DMS53 (cell line): ENCODE data around the gene DOCK7.

Experiments
- DNase-seq: peaks from one replicate; lab custom pipeline; 2025; lab: John Stamatoyannopoulos, UW

DOCK7 gene

DNA sequence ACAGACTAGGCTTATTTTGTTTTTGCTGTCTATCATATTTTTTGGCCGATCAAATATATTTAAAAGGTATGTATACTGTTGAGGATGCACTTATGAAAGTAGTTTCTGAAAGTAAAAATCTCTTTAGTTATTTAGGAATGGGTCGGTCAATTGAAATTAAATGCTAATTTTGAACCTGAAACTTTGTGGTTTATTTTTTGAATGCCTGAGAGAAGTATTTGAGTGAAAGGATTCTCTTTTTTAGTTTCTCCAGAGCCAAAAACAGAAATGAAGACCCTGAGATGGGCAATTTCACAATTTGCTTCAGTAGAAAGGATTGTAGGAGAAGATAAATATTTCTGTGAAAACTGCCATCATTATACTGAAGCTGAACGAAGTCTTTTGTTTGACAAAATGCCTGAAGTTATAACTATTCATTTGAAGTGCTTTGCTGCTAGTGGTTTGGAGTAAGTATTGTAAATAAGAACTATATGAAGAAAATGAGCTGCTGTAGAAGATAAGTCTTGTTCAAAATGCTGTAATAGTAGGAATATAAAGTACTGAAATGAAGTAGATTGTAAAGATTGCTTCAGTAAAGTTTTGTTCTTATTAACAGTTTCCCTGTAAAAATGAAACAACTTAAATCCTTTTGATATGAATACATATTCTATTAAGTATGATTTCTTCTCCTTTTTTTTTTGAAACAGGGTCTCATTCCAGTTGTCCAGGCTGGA lies 239.8 kb downstream of the DOCK7 start:
- DNase-seq: no peak

DNA sequence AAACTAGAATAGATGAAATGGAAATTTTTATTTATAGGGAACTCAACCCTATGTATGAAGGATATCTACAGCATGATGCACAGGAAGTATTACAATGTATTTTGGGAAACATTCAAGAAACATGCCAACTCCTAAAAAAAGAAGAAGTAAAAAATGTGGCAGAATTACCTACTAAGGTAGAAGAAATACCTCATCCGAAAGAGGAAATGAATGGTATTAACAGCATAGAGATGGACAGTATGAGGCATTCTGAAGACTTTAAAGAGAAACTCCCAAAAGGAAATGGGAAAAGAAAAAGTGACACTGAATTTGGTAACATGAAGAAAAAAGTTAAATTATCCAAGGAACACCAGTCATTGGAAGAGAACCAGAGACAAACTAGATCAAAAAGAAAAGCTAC lies 243.5 kb downstream of the DOCK7 start:
- DNase-seq: no peak

DNA sequence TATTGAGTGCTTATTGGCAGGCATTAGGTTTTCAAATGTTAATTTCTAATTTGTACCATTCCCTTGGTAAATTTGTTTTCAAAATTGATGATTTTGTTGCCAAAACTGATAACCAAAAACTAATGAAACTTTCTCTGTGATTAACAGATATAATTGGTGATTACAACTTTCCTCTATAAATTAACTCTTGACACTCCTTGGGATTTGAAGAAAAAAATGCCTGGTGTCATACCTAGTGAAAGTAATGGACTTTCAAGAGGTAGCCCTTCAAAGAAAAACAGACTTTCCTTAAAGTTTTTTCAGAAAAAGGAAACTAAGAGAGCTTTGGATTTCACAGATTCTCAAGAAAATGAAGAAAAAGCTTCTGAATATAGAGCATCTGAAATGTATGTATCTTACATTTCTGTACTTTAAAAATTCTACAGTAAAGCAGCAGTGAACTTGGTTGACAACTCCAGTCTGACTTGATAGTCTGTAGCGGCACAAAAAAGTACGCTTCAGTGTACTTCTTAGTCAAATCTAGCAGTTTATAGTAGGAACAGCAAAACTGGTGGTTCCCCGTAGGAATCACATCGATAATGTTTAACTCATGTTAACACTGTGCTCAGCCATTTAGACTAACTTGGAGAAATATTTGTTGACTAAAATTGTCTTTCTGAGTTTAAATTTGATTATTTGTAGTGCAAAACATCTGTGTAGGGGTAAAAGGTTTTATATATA lies 248.4 kb downstream of the DOCK7 start:
- DNase-seq: no peak

DNA sequence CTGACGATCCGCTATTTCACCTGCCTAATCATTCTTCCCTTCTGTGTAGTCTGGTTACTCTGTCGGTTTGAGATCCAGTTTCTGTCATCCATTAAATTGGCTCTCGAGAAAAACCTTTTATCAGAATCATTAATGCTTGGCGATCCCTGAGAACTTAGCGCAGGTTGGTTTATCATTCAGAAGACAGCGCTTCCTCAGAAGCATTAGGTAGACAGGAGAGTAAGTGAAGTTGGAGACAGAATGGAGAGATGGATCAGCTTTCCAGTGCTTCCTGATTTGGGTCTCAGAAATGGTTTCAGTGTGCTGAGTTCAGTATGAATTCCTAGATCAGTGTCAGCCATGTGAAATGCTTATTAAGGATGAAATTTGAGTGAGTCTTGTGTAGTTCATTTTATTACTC lies 250.0 kb downstream of the DOCK7 start:
- peak; percentile 44 for DNase-seq

DNA sequence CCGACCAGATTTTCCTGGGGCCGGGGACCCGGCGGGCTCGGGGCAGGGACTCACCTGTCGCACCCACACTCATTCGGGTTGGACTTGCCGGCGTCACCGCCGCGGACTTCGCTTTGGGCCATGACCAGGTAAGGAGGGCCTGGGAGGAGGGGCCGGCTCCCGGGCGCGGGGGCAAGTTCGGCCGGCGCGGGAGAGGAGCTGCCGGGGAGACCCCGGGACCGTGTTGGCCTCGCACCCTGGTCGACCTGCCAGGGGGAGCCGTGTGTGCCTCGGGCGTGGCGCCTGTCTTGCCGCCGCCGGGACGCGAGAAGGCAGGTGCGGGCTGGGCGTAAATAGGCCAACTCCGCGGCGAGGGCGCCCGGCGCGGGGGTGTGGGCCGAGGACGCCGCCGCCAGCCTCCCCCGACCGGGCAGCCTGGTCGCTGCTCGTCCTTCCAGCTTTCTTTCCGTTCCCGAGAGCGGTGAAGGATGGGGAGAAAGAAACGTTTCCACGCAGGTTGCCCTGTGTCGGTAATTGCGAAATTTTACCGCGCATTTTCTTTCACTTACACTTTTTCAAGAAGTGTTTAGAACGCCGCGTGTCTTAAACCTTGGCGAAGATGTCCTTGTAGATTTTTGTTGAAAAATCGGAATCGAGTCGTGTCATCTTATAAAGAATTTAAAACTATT lies 250.8 kb downstream of the DOCK7 start:
- DNase-seq: peak; percentile 83

DNA sequence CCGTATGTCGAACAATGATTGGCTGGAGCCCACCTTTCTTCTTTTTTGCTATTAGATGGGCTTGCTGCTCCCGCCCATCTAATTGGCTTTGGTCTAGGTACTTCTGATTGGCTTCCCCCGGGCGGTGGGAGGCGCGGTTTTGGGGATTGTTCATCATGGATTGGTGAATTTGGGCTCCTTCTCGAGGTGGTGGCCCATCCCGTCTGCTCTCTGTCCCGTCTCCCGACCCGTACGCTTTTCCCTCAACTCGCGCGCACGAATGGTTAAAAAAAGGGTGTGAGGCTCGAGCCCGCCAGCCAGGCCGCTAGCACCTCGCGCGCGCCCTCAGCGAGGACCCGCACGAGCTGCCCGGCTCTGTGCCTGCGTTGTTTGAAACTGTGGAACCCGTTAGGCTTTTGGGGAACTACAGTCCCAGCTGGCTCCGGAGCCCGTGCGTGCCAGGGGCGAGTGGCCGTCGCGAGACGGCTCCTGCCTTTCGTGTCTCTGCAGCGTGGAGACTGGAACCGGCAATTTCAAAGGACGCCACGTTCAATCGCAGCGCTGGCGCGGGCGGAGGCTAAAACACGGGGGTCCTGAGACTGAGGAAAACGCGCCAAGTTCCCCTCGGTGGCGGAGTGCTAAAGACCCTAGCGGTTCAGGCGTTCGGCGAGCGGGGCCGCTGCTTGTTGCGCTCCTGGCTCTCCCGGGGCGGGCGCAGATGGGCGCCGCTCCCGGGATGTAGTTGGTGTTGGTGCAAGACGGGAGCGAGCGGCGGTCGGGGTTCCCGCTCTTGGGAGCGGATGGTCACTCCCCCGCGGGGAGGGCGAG lies 251.5 kb downstream of the DOCK7 start, which contains the start of gene USP1:
Gene USP1, plus strand, starts transcription at position 584 of the 807 bp plus-strand sequence. CDS start 2,819 bp downstream, outside the sequence.
- peak; percentile 100 for DNase-seq

DNA sequence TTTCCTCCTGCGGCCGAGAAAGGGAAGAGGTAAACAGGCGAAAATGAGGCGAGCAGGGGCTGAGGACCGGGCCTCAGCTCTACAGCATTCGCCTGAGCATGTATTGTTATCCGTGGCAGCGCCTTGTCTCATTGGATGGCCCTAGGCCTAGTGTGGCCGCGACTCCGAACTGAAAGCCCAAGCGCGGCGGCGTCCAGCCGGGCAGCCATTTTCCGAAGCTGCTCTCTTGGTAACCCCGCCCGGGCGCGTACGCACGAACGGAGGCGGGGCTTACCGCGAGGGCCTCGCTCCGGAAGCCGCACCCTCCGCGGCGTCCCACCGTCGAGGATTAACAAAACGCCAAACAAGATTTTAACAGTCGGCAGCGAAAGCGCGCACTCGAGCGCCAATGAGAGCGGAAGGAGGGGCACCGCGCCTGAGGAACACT lies 252.1 kb downstream of the DOCK7 start:
- DNase-seq: no peak

DNA sequence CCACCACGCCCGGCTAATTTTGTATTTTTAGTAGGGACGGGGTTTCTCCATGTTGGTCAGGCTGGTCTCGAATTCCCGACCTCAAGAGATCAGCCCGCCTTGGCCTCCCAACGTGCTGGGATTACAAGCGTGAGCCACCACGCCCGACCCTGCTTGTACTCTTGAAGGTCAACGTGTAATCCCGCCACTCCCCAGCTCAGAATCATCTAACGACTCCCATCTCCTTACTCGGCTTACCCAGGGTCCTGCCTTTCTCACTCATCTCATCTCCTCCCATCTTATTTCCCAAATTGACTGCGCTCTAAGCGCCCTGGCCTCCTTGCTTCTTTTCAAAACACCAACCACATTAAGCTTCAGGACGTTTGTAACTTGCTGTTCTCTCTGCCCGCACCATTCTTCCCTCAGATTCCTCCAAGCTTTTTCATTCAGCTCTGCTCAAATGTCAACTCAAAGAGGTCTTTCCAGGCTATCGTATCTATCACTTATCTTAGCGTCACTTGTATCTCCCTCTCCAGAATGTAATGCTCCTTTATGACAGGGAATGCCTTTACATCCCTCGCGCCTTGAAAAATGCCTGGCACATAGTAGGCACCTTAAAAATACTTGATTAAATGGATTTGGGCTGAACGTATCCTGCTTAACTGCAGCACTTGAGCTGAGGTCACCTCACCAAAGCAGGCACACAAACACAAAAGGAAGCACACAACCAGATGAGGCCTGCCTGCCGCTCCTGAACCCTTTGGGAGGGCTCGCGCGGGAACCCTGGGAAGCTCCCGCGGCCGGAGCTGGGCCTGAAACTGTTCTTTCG lies 252.8 kb downstream of the DOCK7 start:
- DNase-seq: peak; percentile 96

DNA sequence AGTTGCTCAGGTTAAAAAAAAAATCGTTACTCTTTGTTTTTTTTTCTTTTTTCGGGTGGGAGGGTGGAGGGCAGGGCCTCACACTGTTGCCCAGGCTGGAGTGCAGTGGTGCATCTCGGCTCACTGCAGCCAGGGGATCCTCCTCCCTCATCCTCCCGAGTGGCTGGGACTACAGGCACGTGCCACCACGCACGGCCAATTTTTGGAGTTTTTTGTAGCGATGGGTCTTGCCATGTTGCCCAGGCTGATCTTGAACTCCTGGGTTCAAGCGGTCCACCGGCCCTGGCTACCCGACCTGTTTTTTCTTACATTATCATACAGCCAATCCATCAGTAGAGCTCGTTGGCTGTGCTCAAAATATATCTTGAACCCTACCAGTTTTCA lies 253.6 kb downstream of the DOCK7 start:
- DNase-seq: no peak

DNA sequence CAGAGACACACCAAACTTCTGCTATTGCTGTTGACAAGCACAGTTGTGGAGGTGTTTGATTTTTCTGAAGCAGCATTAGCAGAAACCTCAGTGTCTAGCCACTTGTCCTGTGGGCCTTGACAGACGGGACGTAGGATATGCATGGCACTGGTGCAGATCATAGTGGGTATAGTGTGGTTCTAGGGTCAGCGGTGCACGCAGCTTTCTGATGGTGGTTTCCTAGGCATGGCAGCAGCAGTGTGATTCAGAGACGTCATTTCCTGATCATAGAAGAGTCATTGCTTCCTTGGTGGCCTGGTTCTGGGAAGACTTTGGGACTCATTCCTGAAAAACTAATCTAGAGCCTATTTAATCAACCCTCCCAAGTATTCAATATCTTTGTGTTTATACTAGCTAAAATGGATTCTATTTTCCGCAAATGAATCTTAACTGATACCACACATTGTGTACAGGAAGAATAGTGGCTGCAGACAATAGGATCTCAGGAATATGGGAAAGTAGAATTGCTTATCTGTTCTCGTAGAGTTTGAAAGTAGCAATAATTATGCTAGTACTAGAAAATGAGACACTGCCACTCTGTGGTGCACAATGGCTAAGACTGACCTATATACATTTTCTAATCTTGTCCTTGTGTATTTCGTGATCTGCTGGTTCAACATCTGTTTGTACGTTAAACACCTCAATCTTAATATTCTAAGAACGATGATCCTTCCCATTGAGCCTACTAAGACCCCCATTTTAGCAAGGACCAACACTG lies 254.1 kb downstream of the DOCK7 start:
- DNase-seq: peak; percentile 27

DNA sequence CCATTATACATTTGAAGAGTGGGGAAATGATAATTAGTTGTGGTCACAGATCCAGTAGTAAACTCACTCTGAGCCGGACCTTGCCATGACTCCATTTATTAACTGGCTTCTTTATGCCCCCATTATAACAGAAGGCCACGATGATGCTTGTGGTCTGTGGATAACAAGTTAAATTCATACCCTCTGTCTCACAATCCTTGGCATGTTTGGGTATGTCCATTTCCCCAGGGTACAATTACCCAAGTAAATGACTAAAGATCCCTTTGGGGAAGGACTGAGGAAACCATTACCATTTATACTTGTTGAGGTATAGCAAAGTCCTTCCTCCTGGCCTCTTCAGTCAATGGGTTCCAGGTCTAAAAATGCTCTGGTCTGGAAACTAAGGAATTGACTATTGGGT lies 258.6 kb downstream of the DOCK7 start:
- no peak for DNase-seq

DNA sequence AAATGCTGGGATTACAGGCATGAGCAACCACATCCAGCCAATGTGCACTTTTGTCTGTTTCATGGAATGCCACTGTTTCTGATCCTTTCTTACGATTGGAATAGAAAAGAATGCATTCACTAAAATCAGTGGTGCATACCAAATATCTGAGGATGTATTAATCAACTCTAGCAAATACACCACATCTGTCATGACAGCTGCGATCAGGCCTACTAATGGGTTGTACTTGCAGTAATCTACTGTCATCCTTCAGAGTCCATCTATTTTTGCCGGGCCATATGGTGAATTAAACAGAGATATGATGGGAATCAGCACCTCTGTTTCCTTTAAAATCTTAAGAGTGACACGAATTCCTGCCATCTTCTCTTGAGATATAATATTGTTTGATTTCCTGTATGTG lies 259.8 kb downstream of the DOCK7 start:
- DNase-seq: no peak

DNA sequence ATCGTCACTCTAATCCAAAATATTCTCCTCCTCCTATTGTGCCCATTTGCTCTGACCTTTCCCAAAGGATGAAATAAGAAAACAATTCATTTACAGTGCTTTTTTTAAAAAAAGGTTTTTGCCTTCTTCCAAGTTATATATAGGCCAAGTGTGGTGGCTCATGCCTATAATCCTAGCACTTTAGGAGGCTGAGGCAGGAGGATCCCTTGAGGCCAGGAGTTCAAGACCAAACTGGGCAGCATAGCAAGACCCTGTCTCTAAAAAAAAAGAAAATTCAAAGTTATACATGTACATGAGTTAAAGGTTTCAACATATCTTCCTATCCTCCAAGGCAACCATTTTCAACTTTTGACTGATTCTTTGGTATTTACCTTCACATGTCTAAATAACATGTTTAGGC lies 261.4 kb downstream of the DOCK7 start:
- DNase-seq: no peak

DNA sequence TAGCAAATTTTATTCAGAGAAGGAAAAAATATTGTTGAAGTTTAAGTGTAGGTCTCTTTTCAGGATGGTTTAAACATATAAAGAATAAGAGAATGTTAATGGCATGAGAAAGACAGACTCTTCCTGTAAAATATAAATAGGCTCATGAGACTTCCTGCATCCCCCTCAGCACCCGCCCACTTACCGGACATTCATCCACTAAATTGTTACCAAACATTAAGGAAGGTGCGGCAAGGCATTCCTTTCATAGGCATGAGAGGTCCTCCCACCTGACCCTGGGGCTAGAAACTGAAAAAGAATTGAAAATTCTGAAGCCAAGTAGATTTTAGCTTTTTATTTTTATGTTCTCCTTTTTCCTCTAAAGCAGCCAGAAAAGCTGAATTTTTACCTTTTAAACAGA lies 261.9 kb downstream of the DOCK7 start:
- no peak for DNase-seq

DNA sequence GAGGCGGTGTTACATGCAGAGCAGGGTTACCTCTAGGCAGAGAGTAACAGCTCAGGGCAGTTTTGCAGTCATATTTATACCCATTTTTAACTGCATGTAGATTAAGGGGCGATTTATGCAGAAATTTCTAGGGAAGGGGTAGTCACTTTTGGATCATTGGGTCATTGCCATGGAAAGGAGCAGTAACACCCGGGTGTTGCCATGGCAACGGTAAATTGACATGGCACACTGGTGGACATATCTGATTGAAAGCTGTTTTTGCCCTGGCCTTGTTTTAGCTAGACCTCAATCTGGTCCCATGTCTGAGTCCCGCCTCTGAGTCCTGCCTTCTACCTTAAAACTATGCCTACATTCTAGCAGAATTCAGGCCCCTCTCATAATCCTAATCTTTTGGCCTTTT lies 263.1 kb downstream of the DOCK7 start:
- peak; percentile 47 for DNase-seq

DNA sequence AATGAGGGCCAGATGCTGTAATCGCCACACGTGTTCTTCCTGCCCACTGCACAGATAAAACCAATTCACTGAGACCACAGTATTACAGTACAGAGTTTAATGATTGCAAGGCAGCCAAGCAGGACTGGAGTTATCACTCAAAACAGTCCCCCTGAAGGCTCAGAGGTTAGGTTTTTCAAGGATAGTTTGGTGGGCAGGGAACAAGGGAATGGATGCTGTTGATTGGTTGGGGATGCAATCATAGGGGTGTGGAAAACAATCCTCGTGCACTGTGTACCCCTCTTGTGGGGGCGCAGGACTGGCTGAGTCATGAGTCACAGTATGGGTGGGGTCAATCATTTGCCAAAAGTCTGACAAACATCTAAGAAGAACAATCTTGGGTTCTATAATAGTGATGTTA lies 263.8 kb downstream of the DOCK7 start:
- DNase-seq: no peak

DNA sequence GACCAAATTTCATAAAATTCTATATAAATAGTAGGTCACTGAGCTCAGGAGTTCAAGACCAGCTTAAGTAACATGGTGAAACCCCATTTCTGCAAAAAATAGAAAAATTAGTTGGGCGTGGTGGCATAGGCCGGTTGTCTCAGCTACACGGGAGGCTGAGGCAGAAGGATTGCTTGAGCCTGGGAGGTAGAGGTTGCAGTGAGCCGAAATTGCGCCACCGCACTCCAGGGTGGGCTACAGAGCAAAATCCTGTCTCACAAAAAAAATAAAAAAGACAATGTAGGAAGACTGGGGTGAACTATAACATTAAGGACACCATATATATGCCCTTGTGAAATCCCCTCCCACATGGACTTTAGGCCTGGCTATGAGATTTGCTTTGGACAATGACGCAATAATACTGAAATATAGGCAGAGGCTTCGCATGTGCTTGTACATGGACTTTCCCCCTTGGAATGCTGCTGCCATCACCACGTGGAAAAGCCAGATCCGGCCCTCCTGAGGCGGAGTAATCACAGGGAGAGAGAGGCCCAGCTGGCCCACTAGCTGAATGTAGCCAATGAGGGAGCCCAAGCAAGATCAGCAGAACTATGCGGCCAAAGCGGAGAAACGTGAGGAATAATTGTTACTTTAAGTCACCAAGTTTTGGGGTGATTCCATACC lies 264.5 kb downstream of the DOCK7 start:
- no peak for DNase-seq

DNA sequence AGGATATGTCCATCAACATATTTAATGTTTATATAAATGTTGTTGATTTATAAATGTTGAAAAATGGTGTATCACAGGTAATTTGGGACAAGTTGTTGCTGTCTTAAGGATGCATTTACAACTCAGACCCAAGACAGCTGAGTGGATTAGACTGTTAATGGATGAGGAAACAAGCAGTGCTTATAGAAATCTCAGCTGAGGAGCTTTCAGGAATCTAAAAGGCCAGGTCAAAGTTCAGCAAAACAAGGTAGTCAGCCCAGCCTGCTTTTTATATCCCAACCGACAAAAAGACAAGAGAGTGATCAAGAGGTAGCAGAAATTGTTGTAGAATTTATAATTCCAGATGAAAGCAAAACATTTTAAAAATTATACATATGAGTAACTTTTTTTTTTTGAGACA lies 268.0 kb downstream of the DOCK7 start:
- DNase-seq: no peak

DNA sequence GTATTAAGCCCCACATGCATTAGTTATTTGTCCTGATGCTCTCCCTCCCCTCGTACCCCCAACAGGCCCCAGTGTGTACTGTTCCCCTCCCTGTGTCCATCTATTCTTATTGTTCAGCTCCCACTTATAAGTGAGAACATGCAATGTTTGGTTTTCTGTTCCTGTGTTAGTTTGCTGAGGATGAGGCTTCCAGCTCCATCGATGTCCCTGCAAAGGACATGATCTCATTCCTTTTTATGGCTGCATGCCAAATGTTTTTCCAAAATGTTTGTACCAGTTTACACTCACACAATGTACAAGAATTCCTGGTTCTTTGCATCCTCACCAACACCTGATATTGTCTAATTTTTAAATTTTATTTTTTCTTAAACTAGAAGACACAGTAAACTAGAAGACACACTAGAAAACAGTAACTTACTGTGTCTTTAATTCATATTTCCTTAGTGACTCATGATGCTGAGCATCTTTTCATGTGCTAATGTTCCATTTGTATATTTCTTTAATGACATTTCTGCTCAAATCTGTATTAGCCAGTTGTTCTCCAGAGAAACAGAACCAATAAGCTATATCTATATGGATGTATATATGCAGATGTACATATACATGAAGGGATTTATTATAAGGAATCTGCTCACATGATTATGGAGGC lies 270.7 kb downstream of the DOCK7 start:
- DNase-seq: peak; percentile 20

DNA sequence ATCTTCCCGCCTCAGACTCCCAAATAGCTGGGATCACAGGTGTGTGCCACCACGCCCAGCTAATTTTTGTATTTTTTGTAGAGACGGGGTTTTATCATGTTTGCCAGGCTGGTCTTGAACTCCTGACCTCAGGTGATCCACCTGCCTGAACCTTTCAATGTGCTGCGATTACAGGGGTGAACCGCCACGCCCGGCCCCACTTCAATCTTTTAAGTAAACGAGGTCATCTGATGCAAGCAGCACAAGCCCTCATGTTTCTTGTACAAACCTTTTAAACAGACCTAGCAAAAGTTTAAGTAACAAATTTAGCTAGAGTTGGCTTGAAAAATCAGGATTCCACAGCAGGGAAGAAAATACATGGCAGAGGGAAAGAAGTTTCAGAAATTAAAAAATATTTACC lies 272.5 kb downstream of the DOCK7 start:
- no peak for DNase-seq
